ENCODE data around the gene TMPRSS9. TPM values are rescaled to one million over a fixed set of nuclear protein-coding genes. Genes with fewer than 3 reads are reported as not detected.

Gene TMPRSS9
- polyA plus RNA-seq (2013, experiment 1 of 2; ENCODE audit: insufficient read length): 0.48 TPM
- 0.31 TPM for polyA plus RNA-seq (2013, experiment 2 of 2; ENCODE audit: insufficient read length)

- no peak for DNase-seq
Measured at GRCh38 chr19:2359992-2360685, at the start of gene TMPRSS9. Gene TMPRSS9, plus strand, starts transcription at chr19:2360265. Its CDS starts 29,521 bp downstream, at chr19:2389786.

DNA sequence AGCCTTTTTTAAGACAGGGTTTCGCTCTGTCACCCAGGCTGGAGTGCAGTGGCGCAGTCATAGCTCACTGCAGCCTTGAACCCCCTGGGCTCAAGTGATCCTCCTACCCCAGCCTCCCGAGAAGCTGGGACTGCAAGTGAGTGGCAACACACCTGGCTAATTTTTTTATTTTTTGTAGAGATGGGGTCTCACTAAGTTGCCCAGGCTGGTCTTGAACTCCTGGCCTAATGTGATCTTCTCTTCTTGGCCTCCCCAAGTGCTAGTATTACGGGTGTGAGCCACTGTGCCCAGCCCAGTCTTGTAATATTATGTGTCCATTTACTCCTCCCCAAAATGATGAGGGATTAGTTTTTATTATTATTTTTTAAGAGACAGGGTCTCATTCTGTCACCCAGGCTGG lies 49.0 kb upstream of the TMPRSS9 start:
- no peak for DNase-seq

- DNase-seq: no peak
Measured at GRCh38 chr19:2312820-2313501, 47.1 kb upstream of the TMPRSS9 start.

DNA sequence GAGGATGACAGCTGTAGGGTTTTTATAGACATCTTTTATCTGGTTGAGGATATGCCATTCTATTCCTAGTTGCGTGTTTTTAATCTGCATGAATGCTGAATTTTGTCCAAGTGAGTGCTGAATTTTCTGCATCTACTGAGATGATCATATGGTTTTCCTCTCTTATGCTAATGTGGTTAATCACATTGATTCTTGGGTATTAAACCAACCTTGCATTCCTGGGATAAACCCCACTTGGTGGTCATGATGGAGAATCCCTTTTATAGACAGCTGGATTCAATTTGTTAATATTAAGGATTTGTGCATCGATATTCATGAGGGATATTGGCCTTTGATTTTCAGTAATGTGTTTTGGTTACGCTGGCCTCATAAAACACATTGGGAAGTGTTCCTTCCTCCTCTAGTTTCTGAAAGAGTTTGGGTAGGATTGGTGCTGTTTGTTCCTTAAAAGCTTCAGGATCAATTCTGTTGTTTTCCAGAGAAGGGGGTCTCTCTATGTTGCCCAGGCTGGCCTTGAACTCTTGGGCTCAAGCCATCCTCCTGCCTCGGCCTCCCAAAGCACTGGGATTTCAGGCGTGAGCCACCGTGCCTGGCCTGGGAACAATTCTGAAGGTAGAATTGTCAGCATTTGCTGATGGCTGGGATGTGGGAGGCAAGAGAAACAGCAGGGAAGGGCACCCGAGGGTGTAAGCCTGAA lies 44.8 kb upstream of the TMPRSS9 start:
- no peak for DNase-seq

DNA sequence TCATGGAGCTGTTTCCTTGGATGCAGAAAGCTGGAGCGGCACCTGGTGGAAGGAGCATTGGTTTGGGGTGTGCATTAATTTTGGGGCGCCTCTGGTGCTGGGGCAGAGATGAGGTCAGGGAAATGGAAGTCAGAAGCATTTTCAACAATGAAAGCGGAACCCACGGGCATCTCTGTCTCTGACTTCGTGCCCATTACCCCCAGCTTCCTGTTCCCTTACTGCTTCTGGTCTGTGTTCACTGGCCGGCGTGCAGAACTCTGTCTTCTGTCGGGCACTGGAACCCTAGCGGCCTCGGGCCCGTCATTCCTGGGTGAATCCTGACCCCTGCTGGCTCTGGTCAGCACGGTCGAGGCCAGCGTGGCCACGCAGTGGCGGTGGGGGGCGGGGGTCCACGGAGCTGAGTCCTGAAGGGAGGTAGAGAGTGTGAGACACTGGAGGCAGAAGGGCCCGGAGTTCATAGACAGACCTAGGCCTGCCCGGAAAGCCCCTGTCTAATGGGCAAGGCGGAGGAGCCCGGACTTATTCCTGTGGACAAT lies 44.2 kb upstream of the TMPRSS9 start:
- DNase-seq: peak; percentile 61

- no peak for DNase-seq
Measured at GRCh38 chr19:2317300-2317699, 42.8 kb upstream of the TMPRSS9 start.

DNA sequence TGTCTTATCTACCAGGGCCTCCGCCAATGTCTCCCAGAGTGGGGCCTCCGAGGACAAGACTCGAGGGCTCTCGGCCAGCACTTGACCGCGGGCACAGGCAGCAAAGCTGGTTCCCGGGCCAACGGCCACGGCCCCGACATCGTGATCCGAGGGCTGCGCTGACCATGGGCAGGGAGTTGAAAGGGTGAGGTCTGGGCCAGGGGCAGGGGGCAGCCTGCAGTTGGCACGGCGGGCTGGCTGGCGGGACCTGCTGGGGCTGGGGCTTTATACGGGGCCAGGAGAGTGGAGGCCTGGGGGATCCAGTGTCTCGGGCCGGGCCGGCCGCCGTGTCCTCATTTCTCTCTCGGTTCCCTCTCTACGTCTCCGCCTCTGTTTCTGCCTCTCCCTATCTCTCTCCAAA lies 42.3 kb upstream of the TMPRSS9 start:
- no peak for DNase-seq

GRCh38 chr19:2318923-2319322 lies 41.1 kb upstream of the TMPRSS9 start:
- no peak for DNase-seq

DNA sequence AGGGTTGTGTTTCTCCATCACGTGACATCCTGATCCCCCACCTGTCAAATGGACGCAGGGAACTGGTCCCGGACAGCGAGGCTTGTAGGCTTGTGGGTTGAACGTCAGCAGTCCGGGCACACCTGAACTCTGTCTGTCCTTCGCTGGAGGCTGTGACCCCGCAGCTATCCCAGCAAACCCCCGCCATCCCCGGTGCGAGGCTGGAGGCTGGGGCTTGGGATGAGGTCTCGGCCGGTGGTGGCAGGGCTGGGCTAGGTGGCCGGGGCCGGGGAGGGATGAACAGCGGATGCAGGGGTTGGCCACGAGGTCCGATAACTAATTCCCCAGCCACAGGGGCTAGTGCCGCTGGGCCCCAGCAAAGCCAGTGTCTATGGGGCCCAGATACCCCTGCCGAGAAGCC lies 40.5 kb upstream of the TMPRSS9 start:
- DNase-seq: no peak

- no peak for DNase-seq
Measured at GRCh38 chr19:2320049-2320448, 40.0 kb upstream of the TMPRSS9 start.

GRCh38 chr19:2320939-2321338 lies 39.1 kb upstream of the TMPRSS9 start:
- DNase-seq: no peak

- DNase-seq: no peak
Measured at GRCh38 chr19:2321565-2322283, 38.3 kb upstream of the TMPRSS9 start.

DNA sequence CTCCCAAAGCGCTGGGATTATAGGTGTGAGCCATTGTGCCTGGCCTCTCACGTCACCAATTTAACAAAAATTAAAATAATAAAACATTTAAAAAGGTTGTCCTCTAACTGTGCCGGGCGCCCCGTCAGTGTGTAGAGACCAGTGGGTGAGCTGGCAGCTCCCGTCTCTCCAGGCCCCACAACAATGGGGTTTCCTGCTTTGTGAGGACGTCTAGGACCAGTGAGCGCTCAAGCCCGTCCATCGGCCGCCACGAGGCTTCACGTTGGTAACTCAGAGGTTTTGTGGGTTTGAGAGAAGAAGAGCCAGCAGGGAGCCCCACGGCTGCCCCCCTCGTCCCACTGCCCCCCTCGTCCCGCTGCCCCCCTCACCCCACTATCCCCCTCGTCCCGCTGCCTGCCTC lies 36.4 kb upstream of the TMPRSS9 start:
- no peak for DNase-seq

DNA sequence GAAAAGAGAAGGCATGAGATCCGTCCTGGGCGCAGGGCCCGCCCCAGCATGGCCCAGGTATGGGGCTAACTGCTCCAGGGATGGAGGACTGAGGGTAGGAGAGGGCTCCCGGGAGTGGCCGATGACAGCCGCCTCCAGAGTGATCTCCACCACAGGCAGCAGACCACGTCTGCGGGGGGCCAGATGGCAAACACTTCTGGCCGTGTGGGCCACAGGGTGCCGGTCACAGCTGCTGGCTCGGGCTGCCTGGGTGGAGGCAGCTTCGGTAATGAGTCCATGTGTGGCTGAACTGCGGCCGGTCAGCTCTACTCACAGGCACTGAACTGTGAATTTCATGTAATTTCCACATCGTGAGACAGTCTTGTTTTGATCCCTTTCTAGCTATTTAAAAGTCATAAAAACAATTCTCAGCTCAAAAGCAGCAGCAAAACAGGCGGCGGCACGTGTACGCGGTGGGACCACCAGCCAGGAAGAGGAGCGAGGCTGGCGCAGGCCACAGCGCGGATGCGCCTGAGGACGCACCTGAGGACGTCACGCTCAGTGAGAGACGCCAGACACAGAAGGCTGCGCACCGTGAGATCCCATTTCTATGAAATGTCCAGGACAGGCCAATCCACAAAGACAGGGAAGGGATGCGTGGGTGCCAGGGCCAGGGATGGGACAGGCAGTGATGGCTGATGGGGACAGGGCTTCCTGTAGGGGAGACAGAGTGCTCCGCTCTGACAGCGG lies 35.7 kb upstream of the TMPRSS9 start:
- no peak for DNase-seq

GRCh38 chr19:2325281-2326046 lies 34.6 kb upstream of the TMPRSS9 start:
- DNase-seq: no peak

DNA sequence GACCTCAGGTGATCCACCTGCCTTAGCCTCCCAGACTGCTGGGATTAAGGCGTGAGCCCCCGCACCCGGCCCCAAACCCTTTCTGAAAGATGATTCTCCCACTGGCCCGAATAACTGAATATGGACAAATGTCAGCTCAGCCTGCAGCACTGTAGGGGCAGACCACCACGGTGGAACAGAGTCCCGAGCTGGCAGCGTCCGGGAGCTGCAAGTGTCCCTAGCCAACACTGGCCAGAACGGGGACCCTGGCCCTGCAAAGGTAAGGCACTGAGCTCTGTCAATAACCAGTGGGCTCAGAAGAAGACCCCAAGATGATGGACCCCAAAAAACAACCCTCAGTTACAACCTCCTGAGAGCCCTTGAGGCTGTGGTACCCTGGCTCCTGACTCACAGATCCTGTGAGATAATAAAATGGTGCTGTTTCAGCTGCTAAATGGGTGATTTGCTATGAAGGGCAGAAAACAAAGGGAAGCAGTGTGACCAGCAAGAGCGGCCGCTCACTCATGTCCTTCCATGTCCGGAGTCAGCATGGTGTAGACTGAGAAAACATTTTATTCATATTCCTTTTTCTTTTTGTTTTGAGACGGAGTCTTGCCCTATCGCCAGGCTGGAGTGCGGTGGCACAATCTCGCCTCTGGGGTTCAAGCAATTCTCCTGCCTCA lies 33.2 kb upstream of the TMPRSS9 start:
- DNase-seq: no peak

DNA sequence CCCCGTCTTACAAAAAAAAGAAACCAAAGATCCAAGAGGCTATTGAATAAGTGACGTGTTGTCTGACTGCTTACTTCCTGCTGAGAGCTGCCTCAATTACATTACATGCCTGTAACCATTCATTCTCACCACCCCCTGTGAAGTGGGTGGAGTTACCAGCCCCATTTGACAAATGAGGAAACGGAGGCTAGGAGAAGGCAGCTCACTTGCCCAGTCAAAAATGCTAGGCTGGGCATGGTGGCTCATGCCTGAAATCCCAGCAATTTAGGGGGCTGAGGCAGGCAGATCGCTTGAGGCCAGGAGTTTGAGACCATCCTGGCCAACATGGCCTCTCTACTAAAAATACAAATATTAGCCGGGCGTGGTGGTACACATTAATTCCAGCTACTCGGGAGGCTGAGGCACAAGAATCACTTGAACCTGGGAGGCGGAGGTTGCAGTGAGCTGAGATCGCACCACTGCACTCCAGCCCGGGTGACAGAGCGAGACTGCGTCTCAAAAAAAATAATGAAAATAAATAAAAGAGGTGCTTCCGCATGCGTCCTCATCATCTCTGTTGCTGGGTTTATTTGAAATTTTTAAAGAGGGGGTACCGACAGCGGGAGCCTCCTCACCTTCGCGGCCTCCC lies 32.2 kb upstream of the TMPRSS9 start:
- DNase-seq: peak; percentile 93

- DNase-seq: peak; percentile 90
Measured at GRCh38 chr19:2328401-2329148, 31.5 kb upstream of the TMPRSS9 start, which contains the start of the genes LSM7 and SPPL2B. Gene LSM7, minus strand, starts transcription at chr19:2328586. Its CDS starts 20 bp downstream, at chr19:2328566. Gene SPPL2B, plus strand, starts transcription at chr19:2328684. Its CDS starts 26 bp downstream, at chr19:2328710.

GRCh38 chr19:2329149-2329478 lies 31.0 kb upstream of the TMPRSS9 start:
- no peak for DNase-seq
